GM18508 (cell line): ENCODE results near the gene TPP2.

ENCODE experiments used
- ATAC-seq: cut with Tn5 transposase; IDR thresholded peaks from one replicate; pipeline ENCODE4 v1.9.1; 2021; ENCODE audit warnings: moderate number of reproducible peaks; ENCODE audit not compliant: insufficient read depth, unreplicated experiment

TPP2 gene

DNA sequence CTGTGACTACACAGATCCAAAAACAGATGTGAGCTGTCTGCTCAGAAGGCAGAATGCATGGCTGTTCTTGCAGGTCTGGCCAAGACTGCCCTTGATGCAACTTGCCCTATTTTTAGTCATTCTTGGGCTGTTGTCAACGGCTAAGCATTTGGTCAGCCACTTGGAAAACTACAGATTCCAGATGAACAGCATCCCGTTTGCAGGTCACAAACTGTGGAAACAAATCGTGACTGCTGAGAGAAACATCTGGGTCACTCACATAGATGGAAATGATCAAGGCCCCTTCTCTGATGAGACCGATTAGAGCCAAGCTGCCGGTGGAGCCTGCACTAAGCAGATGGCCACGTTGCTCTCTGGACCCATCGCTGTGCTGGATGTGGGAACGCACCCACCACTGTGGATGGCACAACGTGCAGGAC is 113.5 kb downstream of the TPP2 start:
- ATAC-seq: no peak

DNA sequence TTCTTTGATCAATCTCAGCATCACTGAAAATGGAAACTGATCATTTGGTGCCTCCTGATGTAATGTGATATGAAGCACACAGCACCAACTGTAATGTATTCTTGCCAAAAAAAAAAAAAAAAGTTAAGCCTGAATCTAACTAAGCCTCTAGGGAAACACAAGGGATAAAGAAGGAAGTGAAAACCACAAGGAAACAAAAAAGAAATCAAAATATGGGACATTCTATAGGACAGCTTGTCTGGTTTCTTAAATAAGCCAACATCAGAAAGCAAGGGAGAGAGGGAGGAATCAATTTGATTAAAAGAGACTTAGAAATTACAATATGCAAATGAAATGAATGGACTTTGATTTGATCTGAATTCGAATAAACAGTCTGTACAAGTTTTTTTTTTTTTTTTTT is 118.7 kb downstream of the TPP2 start:
- ATAC-seq: no peak

GRCh38 chr13:102718746-102719145 is 122.0 kb downstream of the TPP2 start:
- no peak for ATAC-seq

DNA sequence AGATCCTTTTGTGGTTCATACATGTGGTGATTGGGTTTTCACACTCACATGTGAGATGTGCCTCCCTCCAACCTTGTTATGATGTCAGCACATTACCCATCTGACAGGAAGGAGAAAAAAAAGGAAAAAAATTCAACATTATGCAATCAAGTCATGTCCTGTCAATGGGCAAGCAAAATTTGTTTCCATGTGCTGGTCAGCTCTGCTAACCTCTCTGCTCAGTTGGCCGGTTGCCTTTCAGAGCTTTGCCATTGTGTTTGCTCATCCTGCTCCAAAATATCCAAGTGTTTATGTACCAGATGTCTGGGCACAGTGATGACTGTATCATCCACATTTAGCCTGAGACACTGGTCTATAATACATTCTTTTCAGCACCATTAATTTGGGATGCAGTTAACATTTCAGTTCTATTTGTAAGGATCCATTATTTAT is 125.0 kb downstream of the TPP2 start:
- no peak for ATAC-seq

DNA sequence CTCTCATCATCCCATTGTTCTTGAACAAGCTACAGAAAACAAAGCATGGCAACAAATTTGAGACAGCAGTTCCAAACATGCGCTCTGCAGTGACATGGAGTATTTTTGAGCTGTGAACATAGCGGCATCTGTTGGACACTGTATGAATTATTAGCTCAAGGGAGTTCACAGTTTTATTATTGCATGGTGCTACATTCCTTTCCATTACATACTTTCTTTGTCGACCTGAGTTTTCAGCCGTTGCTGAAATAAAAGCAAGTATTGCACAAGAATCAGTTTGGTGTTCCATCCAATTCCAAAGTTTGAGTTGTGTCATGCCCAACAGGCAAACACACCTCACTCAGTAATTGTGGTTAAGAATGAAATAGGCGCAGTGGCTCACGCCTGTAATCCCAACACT is 128.1 kb downstream of the TPP2 start:
- ATAC-seq: no peak

- ATAC-seq: no peak
These were observed 129.6 kb downstream of the TPP2 start for GRCh38 chr13:102726430-102726829.
